ENCODE measurements around the gene CERKL. TPM values are rescaled to one million over a fixed set of nuclear protein-coding genes. Genes with fewer than 3 reads are reported as not detected.

The CERKL gene
- total RNA-seq, 1 experiment from 2014 or later = 0.23 TPM

DNA sequence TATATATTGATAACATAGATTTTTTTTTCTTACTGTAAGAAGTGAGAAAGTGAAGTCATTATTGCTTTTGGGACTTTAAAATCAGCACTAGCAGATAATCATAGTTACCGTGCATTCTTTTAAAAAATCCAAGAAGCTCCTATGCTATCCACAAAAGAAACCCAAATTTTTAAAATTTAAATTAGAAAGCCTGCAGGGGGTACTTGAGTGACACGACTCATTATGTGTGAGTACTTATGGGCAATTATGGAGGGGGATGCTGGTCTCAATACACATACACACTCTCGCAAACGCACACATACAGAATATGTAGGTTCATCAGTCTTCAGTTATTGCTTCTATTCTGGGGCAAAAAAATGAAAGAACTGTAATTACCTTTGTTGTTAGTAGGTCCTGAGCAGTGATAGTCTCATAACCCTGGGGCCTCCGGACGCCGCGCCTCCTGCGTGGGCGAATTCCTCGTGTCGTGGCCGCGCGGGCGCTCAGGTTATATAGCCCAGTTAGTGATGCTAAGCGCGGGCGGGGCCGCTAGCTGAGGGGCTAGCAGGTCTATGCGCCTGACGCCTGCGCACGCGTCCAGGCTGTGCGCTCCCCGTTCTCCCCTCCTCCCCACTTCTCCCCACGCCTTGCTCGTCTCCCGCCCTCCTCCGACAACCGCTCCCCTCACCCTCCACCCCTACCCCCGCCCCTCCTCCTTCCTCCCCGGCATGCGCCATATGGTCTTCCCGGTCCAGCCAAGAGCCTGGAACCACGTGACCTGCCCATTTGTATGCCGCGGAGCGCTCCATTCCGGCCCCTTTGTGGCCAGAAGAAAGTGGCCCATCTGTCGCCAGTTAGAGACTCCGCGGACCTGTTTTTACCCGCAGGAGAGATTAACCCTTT is 23.4 kb upstream of the CERKL start, which contains the start of gene NEUROD1:
Gene NEUROD1 (minus strand): TSS at position 463 of the 882 bp plus-strand sequence. CDS start 1,657 bp downstream, outside the sequence.
- Mint-ChIP-seq H3K27ac (ENCODE audit: low read depth, unreplicated experiment) (no peak within 1 kb of the TSS), H3K36me3 (ENCODE audit: insufficient read depth, unreplicated experiment) (peaks cover 7% of the 10 kb centered on the region), H3K4me3 (ENCODE audit: unreplicated experiment) (no peak within 1 kb of the TSS), H3K27me3 (ENCODE audit: insufficient read depth, unreplicated experiment) (peaks cover 79% of the 10 kb centered on the region), H3K4me1 (ENCODE audit: insufficient read depth, unreplicated experiment) (no peaks in the 10 kb centered on the region), H3K9me3 (ENCODE audit: unreplicated experiment) (peaks cover 20% of the 10 kb centered on the region)
- CTCF ChIA-PET = interaction anchor here (0.6 kb wide), 1 partner anchor 10 kb away, joined by 3 read pairs; no protein-coding TSS in a partner anchor
- DNase-seq (ENCODE audit: unreplicated experiment) = no peak
- BruUV-seq (replicated peaks) = no TSS peak
- TF ChIP-seq, protein P1, sequence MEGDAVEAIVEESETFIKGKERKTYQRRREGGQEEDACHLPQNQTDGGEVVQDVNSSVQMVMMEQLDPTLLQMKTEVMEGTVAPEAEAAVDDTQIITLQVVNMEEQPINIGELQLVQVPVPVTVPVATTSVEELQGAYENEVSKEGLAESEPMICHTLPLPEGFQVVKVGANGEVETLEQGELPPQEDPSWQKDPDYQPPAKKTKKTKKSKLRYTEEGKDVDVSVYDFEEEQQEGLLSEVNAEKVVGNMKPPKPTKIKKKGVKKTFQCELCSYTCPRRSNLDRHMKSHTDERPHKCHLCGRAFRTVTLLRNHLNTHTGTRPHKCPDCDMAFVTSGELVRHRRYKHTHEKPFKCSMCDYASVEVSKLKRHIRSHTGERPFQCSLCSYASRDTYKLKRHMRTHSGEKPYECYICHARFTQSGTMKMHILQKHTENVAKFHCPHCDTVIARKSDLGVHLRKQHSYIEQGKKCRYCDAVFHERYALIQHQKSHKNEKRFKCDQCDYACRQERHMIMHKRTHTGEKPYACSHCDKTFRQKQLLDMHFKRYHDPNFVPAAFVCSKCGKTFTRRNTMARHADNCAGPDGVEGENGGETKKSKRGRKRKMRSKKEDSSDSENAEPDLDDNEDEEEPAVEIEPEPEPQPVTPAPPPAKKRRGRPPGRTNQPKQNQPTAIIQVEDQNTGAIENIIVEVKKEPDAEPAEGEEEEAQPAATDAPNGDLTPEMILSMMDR (IDR thresholded peaks at IDR 0.05; ENCODE audit: unreplicated experiment) = no peak
- intact Hi-C loops (cut with micrococcal nuclease) = no loop called here
- POLR2A ChIA-PET = no interaction called here

DNA sequence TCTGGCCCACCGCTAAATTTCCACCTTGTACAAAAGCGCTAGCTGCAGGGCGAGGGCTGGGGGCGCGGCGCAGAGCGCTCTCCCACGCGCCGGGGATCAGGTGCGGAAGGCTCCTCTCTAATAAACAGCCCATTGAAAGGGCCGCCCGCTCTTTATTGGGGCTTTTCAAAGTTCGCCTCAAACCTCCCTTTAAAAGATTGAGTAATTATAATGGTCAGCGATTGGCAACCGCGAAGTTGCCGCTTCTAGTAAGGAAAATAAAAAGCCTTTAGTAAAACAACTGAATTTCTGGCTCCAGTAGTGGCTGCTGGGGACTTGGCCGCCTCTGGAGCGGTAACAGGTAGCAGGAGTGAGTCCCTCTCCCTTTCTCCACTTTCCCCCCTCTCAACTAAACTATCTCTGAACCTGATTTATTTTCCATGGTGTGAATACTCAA is 22.7 kb upstream of the CERKL start:
- Mint-ChIP-seq H3K36me3 (ENCODE audit: insufficient read depth, unreplicated experiment) (peaks cover 7% of the 10 kb centered on the region), H3K27me3 (ENCODE audit: insufficient read depth, unreplicated experiment) (peaks cover 79% of the 10 kb centered on the region), H3K4me3 (ENCODE audit: unreplicated experiment) (no peak overlapping the region), H3K9me3 (ENCODE audit: unreplicated experiment) (peaks cover 20% of the 10 kb centered on the region), H3K27ac (ENCODE audit: low read depth, unreplicated experiment) (no peak overlapping the region), H3K4me1 (ENCODE audit: insufficient read depth, unreplicated experiment) (no peaks in the 10 kb centered on the region)
- intact Hi-C loops (cut with micrococcal nuclease) = no loop called here
- no TSS peak for BruUV-seq (replicated peaks)
- CTCF ChIA-PET = interaction anchor here (0.6 kb wide), 1 partner anchor 9 kb away, joined by 3 read pairs; no protein-coding TSS in a partner anchor
- POLR2A ChIA-PET = no interaction called here
- TF ChIP-seq, protein P1 (IDR thresholded peaks at IDR 0.05; ENCODE audit: unreplicated experiment) = no peak
- no peak for DNase-seq (ENCODE audit: unreplicated experiment)

DNA sequence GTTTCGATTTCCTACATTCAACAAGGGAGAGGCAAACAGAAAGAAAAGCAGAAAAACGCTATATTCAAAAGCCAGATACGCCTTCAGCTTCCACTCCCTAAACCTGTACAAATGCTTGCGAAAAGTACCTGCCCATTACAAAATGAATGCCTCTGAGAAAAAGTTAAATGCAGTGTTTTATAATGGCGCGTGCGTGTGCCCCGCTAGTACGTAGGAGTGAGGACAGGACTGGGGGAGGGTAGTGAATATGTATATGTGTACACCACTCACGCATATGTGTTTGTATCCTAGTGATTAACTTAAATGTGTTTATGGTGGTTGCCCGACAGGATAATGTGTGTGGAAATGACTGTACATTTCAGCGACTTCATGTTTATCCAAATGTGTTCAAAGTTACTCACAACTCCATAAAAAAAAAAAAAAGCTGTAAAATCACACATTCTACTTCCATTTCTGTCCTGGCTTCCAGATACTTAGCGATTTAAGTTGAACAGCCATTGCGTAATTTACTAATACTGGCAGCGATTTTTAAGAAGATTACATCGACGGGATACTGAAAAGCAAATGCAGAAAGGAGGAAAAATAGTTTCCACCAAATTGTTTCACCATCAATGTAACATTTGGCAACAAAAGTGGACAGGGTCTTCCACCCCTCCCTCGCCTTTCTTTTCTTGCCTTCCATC is 22.1 kb upstream of the CERKL start:
- Mint-ChIP-seq H3K27me3 (ENCODE audit: insufficient read depth, unreplicated experiment) (peaks cover 76% of the 10 kb centered on the region), H3K27ac (ENCODE audit: low read depth, unreplicated experiment) (no peak overlapping the region), H3K36me3 (ENCODE audit: insufficient read depth, unreplicated experiment) (peaks cover 7% of the 10 kb centered on the region), H3K4me3 (ENCODE audit: unreplicated experiment) (no peak overlapping the region), H3K4me1 (ENCODE audit: insufficient read depth, unreplicated experiment) (no peaks in the 10 kb centered on the region), H3K9me3 (ENCODE audit: unreplicated experiment) (peaks cover 20% of the 10 kb centered on the region)
- TF ChIP-seq, protein P1 (IDR thresholded peaks at IDR 0.05; ENCODE audit: unreplicated experiment) = no peak
- intact Hi-C loops (cut with micrococcal nuclease) = no loop called here
- DNase-seq (ENCODE audit: unreplicated experiment) = no peak
- no TSS peak for BruUV-seq (replicated peaks)
- POLR2A ChIA-PET = no interaction called here
- CTCF ChIA-PET = interaction anchor here (0.6 kb wide), 1 partner anchor 1575 kb away, joined by 3 read pairs; no protein-coding TSS in a partner anchor
